SU-DHL-6 (cell line): ENCODE measurements around the gene SMYD1.

Experiments
- H2AFZ ChIP-seq: fragments of 200-600 bp; sonication (generic); 2 replicates; pipeline ENCODE4 v1.6.1; 2014; ENCODE audit warnings: low read depth, mild to moderate bottlenecking, moderate library complexity, mixed read lengths, antibody characterized with exemption, low read length; ENCODE audit not compliant: severe bottlenecking
- H3F3A ChIP-seq: fragments of 200-600 bp; shearing (Covaris generic); 2 replicates; pipeline ENCODE4 v1.6.0; 2016; ENCODE audit warnings: antibody characterized with exemption, mild to moderate bottlenecking; ENCODE audit not compliant: insufficient read depth
- H3K27ac ChIP-seq: fragments of 200-600 bp; sonication (generic); 2 replicates; pipeline ENCODE4 v1.5.1; 2016; ENCODE audit warnings: low read depth, mild to moderate bottlenecking, low read length, moderate library complexity, mixed read lengths
- H3K27me3 ChIP-seq: fragments of 200-600 bp; sonication (generic), shearing (Covaris generic); 2 replicates; pipeline ENCODE4 v1.6.0; 2014; ENCODE audit warnings: mild to moderate bottlenecking, low read length
- H3K36me3 ChIP-seq: fragments of 200-600 bp; sonication (generic); 2 replicates; pipeline ENCODE4 v1.6.1; 2014; ENCODE audit warnings: mild to moderate bottlenecking, low read length, mixed read lengths
- H3K4me2 ChIP-seq: fragments of 300-600, 200-600 bp; shearing (Covaris generic), sonication (generic); 2 replicates; pipeline ENCODE4 v1.6.0; 2014; ENCODE audit warnings: low read length, low read depth, mild to moderate bottlenecking; ENCODE audit not compliant: poor library complexity, severe bottlenecking
- H3K4me3 ChIP-seq: fragments of 200-600 bp; sonication (generic); 2 replicates; pipeline ENCODE4 v1.5.1; 2014; ENCODE audit warnings: antibody characterized with exemption, low read length, mild to moderate bottlenecking, mixed read lengths; ENCODE audit not compliant: insufficient read depth, poor library complexity, severe bottlenecking
- H3K79me2 ChIP-seq: fragments of 200-600 bp; sonication (generic); 2 replicates; pipeline ENCODE4 v1.6.1; 2014; ENCODE audit warnings: mild to moderate bottlenecking, low read length, moderate library complexity; ENCODE audit not compliant: insufficient read depth
- H3K9ac ChIP-seq: fragments of 200-600 bp; sonication (generic); 2 replicates; pipeline ENCODE4 v1.7.0; 2014; ENCODE audit warnings: mild to moderate bottlenecking, low read length
- H3K9me2 ChIP-seq: fragments of 200-600 bp; sonication (generic); replicated peaks from 2 replicates; pipeline ENCODE4 v1.6.1; 2014; ENCODE audit warnings: low read length; ENCODE audit not compliant: insufficient read depth
- H3K9me3 ChIP-seq: fragments of 200-600 bp; sonication (generic); 2 replicates; pipeline ENCODE4 v1.6.1; 2014; ENCODE audit warnings: low read length, mixed read lengths; ENCODE audit not compliant: insufficient read depth
- H4K20me1 ChIP-seq: fragments of 200-600 bp; sonication (generic); 2 replicates; pipeline ENCODE4 v1.6.1; 2014; ENCODE audit warnings: low read depth, mild to moderate bottlenecking, antibody characterized with exemption, low read length, moderate library complexity, mixed read lengths
- CTCF ChIP-seq: fragments of 200-600 bp; sonication (generic); IDR thresholded peaks from one replicate; pipeline ENCODE4 v1.5.1; 2017; ENCODE audit warnings: antibody characterized with exemption, mild to moderate bottlenecking, low read length, moderate library complexity; ENCODE audit not compliant: insufficient read depth, poor library complexity, severe bottlenecking
- EZH2phosphoT487 ChIP-seq: fragments of 200-600 bp; sonication (generic), shearing (Covaris generic); conservative IDR thresholded peaks from 2 replicates; pipeline ENCODE4 v1.6.1; 2018; ENCODE audit warnings: mild to moderate bottlenecking, antibody characterized with exemption, low read length, moderate library complexity, mixed read lengths

Gene SMYD1

GRCh38 chr2:88087073-88087472 lies 19.4 kb downstream of the SMYD1 start:
- TF ChIP-seq CTCF: no peak
- TF ChIP-seq EZH2phosphoT487: no peak
- Histone ChIP-seq H2AFZ (no peak overlapping the region), H3K79me2 (no peaks in the 10 kb centered on the region), H3K9ac (no peak overlapping the region), H3K4me2 (no peak overlapping the region), H3K27ac (no peak overlapping the region), H3K9me2 (no peaks in the 10 kb centered on the region), H3K4me3 (no peak overlapping the region), H3K27me3 (no peaks in the 10 kb centered on the region), H4K20me1 (no peaks in the 10 kb centered on the region), H3F3A (no peaks in the 10 kb centered on the region), H3K9me3 (no peaks in the 10 kb centered on the region), H3K36me3 (no peaks in the 10 kb centered on the region)

GRCh38 chr2:88087763-88088162 lies 20.1 kb downstream of the SMYD1 start:
- TF ChIP-seq CTCF: no peak
- no peak for TF ChIP-seq EZH2phosphoT487
- Histone ChIP-seq H3F3A (no peaks in the 10 kb centered on the region), H3K4me3 (no peak overlapping the region), H3K4me2 (no peak overlapping the region), H3K79me2 (no peaks in the 10 kb centered on the region), H3K27me3 (no peaks in the 10 kb centered on the region), H4K20me1 (no peaks in the 10 kb centered on the region), H3K36me3 (no peaks in the 10 kb centered on the region), H3K9ac (no peak overlapping the region), H3K27ac (no peak overlapping the region), H2AFZ (no peak overlapping the region), H3K9me3 (no peaks in the 10 kb centered on the region), H3K9me2 (no peaks in the 10 kb centered on the region)

- no peak for TF ChIP-seq CTCF
- no peak for TF ChIP-seq EZH2phosphoT487
- no peaks in the 10 kb centered on the region for H3K36me3 ChIP-seq
- H3K9me2 ChIP-seq: no peaks in the 10 kb centered on the region
- no peak overlapping the region for H3K4me3 ChIP-seq
- H3K9me3 ChIP-seq: no peaks in the 10 kb centered on the region
- no peaks in the 10 kb centered on the region for H4K20me1 ChIP-seq
- H3K79me2 ChIP-seq: no peaks in the 10 kb centered on the region
- H3K27me3 ChIP-seq: no peaks in the 10 kb centered on the region
- no peak overlapping the region for H3K9ac ChIP-seq
- H3K4me2 ChIP-seq: no peak overlapping the region
- H3K27ac ChIP-seq: no peak overlapping the region
- no peak overlapping the region for H2AFZ ChIP-seq
- no peaks in the 10 kb centered on the region for H3F3A ChIP-seq
Measured at GRCh38 chr2:88088999-88089398, 21.4 kb downstream of the SMYD1 start.
